GM21825 (cell line): ENCODE measurements around the gene HSD17B2.
"Not testable (repeated sequence)": the region's sequence is repeated elsewhere in the genome, so short reads cannot be mapped to it uniquely, and the experiment has no call there.

Experiments
- ATAC-seq: cut with Tn5 transposase; IDR thresholded peaks from one replicate; pipeline ENCODE4 v1.9.1; 2021; ENCODE audit warnings: mild to moderate bottlenecking, moderate library complexity; ENCODE audit not compliant: unreplicated experiment

The HSD17B2 gene

DNA sequence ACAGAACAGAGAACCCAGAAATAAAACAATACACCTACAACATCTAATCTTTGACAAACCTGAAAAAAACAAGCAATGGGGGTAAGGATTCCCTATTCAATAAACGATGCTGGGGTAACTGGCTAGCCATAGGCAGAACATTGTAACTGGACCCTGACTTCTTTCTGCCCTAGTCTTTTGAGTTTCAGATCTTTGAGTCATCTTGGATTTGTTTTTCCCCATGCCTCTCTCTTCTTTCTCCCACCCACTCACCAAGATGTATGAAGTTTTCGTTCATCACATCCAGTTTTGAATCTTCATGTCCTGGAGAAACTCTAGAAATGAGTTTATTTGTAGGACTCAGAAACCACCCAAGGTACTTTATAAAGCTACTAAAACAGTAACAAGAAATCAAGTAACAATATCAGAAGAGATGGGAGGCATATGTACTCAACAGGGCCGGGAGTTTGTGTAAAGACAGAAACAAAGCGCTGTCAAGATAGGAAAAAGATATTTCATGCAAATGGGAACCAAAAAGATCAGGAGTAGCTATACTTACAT lies 39.0 kb downstream of the HSD17B2 start:
- ATAC-seq: no peak

- ATAC-seq: no peak
Observed at GRCh38 chr16:82078125-82078524, 43.1 kb downstream of the HSD17B2 start.

DNA sequence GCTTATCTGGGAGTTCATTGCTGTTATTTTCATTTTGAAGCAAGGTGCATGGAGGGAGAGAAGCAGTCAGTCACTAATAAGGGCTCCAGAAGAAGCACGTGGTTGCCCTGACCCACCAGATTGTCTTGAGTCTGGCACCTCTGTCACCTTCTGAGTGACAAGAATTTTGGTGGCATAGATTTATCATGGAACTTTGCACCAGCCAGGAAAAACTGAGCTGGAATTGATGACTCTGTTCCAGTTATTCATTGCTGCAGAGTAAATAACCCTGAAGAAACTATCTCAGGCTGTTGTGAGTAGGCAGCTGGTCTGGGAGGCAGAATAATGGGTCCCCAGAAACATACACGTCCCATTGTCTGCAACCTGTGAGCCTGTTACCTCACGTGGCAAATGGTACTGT lies 44.8 kb downstream of the HSD17B2 start:
- ATAC-seq: no peak

- no peak for ATAC-seq
Observed at GRCh38 chr16:82081264-82081663, 46.2 kb downstream of the HSD17B2 start.

GRCh38 chr16:82082097-82082496 lies 47.0 kb downstream of the HSD17B2 start:
- ATAC-seq: no peak

- no peak for ATAC-seq
Observed at GRCh38 chr16:82082543-82083244, 47.6 kb downstream of the HSD17B2 start.

DNA sequence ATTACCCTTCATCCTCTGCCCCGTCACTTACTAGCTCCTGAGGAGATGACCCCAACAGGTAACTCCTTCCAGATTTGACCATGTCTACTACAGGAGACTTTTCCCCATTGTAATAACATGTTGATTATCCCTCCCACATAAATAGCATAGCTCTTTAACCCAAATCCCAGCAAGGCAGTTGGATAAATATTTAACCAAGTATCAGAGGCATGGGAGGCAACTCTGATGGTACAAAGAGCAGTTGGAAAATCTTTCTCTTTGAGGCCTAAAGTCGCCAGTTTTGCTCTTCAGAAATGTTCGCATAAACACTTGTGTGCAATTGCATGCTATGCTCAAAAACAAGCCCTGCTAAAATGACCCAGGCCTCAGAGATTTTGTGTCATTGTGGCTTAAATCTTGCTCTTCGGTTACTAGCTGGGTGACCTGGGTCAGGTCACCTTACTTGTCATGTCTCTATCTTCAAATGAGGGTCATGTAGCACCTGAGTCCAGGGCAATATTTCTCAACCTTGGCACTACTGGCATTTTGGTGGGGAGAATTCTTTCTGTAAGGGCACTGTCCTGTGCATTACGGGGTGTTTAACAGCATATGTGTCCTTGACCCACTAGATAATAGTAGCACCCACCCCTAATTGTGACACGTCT lies 48.8 kb downstream of the HSD17B2 start:
- ATAC-seq: no peak

DNA sequence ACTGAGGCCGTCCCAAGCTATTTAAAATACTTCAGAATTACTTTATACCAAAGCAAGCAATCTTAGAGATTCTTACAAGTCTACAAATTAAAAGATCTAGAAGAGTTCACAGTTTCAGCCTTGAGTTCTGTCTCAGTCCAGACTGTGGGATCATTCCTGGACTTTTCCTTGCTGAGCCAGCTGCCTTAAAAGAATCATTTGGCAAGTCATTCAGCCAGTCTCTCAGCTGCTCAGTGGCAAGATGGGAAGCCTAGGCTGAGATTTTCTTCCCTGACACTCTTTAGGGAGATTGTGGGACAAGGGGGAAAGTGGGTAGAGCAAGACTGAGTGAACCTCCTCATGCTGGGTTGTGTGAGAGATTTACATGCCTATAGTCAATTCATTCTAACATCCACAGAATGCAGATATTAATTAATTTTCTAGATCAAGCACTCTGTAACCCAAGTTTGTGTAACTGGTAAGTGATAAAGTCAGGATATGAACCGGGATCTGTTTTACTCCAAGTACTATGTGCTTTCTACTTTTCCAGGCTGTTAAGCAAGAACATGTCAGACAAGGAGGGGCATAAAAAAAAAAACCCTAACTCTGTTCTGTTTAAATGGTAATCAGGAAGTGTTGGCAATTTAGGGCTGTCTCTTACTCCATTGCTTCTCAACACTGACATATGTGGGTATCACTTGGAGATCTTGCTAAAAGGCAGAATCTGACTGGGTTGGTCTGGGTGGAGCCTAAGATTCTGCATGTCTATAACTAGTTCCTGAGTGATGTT lies 50.1 kb downstream of the HSD17B2 start:
- ATAC-seq: no peak

DNA sequence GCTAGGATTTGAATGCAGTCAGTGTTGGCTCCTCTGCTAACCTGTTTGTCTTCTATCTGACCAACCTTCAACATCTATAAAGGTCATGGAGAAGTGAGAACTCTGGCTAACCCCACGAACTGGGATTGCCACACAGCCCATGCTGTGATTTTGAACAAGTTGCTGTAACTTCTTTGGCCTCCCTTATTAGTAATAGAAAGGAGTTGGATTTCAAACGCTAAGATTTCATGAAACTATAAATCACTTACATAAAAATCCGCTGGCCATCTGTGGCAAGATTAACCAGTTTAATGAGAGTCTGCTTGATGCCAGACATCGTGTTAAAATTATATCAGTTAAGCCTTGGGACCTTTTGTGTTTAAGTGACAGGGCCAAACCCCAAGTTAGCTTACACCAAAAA lies 53.4 kb downstream of the HSD17B2 start:
- no peak for ATAC-seq

- ATAC-seq: no peak
Observed at GRCh38 chr16:82091241-82091640, 56.2 kb downstream of the HSD17B2 start.

GRCh38 chr16:82092711-82093110 lies 57.7 kb downstream of the HSD17B2 start:
- no peak for ATAC-seq

GRCh38 chr16:82093666-82094300 lies 58.7 kb downstream of the HSD17B2 start:
- ATAC-seq: no peak

DNA sequence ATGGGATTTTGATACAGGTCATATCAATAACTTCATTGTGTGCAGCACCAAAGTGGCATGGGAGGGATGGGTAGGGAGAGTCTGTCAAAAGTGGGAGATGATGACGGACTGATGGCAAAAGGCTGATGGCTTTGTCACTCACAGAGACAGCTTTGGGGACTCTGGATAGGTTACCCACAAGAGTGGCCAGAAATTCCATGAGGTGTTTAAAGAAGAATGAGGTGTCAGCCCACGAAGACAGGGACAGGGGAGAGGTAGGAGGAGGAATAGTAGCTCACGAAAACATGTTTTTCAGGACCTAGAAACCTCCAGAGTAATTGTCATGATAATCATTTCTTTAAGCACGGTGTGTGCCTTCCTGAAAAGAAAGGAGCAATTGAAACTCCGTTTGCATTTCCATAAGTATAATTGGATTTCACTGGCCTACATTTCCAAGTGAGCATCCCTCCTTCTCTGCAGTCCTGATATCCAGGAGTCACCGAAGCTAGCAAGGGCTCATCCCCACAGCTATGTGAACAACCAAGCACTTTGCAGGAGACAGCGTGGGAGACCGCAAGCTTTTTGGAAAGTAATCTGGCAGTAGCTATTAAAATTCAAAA lies 60.0 kb downstream of the HSD17B2 start:
- no peak for ATAC-seq

DNA sequence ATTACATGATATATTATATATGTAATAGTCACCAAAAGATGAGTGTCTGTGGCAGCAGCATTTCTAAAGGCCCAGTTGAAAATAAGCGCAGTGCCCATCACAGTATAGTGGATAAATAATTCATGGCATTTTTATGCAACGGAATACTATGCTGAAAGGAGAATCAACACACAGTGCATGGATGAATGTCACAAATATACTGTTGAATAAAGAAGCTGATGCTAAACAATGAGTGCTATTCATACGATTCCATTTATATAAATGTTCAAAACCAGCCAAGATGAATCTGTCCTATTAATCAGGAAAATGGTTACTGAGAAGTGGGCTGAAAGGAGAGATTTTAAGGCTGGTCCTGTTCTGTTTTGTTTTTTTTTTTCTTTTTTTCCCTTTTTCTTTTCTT lies 61.6 kb downstream of the HSD17B2 start:
- no peak for ATAC-seq

GRCh38 chr16:82105107-82105506 lies 70.1 kb downstream of the HSD17B2 start:
- ATAC-seq: no peak

DNA sequence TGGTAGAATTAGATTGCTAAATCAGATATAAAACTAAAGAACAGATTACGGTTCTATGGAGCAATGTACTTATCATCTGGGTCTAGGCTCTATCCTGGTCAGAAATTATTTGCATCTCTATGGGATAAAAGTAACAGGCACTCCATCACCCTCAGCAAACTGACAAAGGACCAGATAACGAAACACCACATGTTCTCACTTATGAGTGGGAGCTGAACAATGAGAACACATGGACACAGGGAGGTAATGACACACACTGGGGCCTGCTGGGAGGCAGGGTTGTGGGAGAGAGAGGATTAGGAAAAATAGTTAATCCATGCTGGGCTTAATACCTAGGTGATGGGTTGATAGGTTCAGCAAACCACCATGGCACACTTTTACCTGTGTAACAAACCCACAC lies 73.0 kb downstream of the HSD17B2 start:
- no peak for ATAC-seq

DNA sequence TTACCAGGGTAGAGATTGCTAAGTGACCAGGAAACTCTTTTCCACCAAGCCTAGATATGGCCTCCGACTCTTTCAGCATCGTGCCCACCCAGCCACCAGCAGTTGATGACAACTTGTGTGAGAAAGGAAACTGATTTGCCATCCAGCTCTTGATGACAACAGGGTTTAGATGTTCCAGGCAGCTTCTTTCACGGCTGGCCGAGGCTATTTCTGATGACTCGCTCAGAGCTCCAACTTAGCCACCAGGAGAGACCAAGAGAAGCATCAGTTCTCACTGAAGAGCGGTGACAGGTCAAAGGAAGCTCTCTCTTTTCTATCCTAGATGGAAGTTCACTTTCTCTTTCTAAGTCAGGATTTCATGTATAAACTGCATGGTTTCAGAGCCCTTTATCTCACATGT lies 73.7 kb downstream of the HSD17B2 start:
- ATAC-seq: no peak

GRCh38 chr16:82109266-82109665 lies 74.2 kb downstream of the HSD17B2 start:
- not testable (repeated sequence) for ATAC-seq

- no peak for ATAC-seq
Observed at GRCh38 chr16:82111944-82112343, 76.9 kb downstream of the HSD17B2 start.

DNA sequence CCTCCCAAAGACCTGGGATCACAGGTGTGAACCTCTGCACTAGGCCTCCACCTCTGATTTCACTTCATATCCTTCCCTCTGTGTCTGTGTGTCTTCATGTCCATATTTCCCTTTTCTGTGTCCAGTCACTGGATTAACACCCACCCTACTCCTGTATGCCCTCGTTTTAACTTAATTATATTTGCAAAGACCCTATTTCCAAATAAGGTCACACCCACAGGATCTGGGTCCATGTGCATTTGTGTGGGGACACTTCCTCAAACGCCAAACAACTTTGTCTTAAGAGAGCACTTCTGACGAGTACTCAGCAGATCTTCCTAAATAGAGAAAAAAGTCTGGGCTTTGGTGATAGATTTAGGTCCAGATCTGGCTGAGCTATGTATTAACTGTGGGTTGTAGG lies 78.7 kb downstream of the HSD17B2 start:
- ATAC-seq: no peak

DNA sequence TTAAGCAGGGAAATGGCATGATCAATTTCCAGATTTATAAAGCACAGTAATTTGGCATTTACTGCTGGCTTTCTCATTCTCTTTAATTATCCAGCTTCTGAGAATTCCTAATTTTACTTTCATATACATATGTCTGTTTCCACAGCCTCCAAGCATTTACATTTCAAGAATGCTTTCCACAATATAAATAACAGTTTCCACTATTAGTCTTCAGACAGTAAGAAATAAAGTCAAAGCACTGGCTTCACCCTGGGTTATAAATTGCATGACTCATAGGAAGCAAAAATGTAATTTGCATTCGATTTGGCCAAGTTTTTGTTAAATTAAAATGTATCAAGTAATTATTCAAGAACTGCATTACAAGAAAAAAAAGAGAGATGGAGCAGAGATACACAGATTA lies 81.5 kb downstream of the HSD17B2 start:
- no peak for ATAC-seq
